ENCODE measurements around the gene IL2.

DNA sequence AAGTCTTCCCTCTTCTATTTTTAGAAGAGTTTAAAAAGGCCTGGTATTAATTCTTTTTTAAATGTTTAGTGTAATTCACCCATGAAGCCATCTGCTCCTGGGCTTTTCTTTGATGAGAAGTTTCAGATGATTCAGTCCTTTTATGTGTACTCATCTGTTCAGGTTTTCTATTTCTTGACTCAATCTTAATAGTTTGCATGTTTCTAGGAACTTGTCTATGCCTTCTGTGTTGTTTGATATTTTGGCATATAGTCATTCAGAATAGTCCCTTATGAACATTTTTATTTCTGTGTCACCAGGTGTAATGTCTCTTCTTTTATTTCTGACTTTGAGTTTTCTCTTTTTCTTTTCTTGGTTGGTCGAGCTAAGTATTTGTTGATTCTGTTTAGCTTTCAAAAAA lies 20.2 kb upstream of the IL2 start:
- no peak for TF ChIP-seq IRF1 (CRISPR knock-in tag; IDR thresholded peaks at IDR 0.05)
- no peak for TF ChIP-seq CTCF (IDR thresholded peaks at IDR 0.05)
- TF ChIP-seq, protein P1, sequence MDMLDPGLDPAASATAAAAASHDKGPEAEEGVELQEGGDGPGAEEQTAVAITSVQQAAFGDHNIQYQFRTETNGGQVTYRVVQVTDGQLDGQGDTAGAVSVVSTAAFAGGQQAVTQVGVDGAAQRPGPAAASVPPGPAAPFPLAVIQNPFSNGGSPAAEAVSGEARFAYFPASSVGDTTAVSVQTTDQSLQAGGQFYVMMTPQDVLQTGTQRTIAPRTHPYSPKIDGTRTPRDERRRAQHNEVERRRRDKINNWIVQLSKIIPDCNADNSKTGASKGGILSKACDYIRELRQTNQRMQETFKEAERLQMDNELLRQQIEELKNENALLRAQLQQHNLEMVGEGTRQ (CRISPR knock-in tag; IDR thresholded peaks at IDR 0.05) = no peak
